GM19452 (cell line): ENCODE data around the gene CRK.
A peak's percentile ranks its signal among the peaks of the same experiment; 100 is the strongest.
"Not testable (repeated sequence)": the region's sequence is repeated elsewhere in the genome, so short reads cannot be mapped to it uniquely, and the experiment has no call there.

ENCODE experiments used
- ATAC-seq: cut with Tn5 transposase; IDR thresholded peaks from one replicate; pipeline ENCODE4 v1.9.1; 2021; ENCODE audit not compliant: unreplicated experiment

CRK gene

DNA sequence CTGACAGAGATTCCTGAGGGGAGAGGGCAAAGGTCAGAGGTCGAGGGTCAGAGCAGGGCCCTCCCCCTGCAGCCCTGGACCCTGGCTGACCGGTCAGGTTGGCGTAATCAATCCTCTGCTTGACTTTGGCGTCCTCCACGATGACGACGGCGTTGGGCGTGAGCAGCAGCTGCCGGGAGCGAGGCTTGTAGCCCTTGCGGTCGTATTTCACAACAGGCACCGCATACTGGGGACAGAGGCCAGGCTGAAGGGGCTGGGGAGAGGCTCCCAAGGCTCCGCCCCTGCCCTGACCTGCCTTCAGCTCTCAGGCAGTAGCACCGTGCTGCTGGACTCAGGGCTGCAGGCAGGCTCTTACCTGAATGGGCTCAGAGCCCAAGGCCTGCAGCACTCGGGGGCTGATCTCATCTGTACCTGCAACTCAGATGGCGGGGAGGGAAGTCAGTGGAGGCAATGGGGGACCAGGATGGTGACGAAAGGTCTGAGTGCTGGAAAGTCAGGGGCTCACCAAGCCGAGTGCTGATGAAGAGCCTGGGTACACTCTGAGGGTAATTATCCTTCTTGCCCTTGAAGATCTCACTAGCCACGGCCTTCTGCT lies 12.0 kb upstream of the CRK start:
- no peak for ATAC-seq

- ATAC-seq, result no peak
Measured at GRCh38 chr17:1467258-1467657, 11.2 kb upstream of the CRK start.

- no peak for ATAC-seq
Measured at GRCh38 chr17:1464186-1464585, 8.2 kb upstream of the CRK start.

DNA sequence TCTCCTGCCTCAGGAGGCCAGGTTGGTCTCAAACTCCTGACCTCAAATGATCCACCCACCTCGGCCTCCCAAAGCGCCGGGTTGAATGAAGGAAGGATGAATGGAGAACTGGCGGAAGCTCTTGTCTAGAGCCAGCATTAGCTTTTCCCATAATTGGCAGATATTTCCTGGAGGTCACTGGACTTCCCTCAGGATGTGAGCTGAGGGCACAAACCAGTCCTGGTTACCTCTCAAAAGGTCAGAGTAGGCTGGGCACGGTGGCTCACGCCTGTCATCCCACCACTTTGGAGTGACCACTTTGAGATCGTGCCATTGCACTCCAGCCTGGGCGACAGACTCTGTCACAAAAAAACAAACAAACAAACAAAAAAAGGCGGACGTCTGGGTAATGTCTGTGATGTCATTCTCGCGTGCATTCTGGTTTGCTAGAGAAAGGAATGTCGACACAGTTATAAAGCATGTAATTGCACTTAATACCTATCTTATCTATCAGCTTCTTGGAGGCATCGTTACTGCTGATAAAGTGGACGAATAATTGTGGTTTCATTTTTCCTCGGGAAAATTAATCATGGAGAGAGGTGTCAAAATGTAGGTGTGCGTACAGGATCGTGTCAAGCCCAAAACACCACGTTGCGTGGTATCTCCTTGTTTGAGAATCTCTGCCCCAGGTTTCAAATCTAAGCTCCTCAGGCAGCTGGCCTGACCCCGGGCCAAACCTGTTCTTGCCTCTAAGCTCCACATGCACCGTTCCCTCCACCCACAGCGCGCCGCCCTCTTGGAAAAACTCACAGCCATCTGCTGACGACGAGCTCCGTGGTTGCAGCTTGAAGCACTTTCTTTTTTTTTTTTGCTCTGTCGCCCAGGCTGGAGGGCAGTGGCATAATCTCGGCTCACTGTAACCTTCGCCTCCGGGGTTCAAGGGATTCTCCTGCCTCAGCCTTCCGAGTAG lies 6.4 kb upstream of the CRK start:
- no peak for ATAC-seq

DNA sequence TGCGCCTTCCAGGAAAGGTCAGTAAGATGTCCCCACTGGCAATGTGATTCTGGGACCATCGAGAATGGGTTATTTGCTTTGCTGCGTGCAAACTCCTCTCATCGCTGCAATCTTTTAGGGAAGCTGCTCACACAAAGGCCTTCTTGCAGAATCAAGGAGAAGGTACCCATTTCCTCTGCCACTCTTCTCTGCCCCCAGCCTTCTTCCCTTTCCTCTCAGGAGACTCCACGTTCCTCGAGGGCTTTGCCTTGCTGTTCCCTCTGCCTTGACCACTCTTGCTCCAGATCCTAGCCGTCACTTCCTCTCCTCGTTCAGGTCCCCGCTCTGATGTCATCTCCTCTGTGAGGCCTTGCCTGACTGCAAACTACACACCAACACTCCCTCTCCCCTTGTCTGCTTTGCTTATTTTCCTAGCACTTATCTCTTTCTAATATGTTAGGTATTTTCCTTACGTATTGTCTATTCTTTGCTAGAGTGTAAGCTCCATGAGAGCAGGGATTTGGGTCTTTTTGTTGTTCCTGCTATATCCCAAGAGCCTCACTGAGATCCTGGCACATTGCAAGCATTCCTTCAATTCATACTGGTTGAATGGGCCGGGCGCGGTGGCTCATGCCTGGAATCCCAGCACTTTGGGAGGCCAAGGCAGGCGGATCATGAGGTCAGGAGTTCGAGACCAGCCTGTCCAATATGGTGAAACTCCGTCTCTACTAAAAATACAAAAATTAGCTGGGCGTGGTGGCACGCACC lies 5.3 kb upstream of the CRK start:
- ATAC-seq, result no peak

DNA sequence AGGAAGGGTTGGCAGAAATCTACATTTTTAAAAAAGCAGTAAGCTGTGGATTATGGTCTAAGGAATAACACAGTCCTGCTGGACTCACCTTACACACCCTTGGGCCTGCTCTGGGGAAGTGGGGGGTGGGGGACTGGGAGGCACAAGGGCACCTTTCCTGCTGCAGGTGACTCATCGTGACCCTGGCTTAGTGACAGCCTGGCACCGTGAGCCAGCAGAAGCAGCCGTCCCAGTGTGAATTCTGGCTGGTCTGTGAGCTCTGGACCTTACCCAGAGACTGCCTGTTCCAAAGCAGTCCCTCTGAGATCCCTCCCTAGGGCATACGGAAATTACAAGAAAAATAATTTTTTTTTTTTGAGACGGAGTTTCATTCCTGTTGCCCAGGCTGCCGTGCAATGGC lies 4.2 kb upstream of the CRK start:
- ATAC-seq, result no peak

DNA sequence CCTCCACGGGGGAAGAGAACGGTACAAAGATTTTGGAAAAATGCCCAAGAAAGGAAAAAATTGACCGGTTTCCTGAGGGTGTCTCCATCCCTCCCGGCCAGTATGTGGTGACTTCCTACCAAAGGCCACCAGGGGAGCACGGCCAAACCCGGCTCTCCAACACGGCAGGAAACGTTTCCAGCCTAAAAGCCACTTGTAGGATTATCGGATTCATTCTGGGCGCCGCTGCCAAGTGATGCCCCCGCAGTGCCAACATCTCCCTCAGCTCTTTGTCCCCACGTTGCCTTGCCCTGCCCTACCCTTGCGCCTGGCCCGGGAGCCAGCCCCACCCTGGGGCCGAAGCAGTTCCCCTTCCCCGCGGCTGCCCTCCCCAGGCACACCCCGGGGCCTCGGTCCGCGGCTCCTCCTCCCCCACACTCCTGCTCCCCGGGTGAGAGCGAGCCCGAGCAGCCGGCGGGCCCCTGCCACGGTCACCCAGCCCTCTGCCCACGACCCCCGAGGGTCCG lies 688 bp downstream of the CRK start:
- ATAC-seq, result peak; percentile 23

GRCh38 chr17:1454541-1454940 lies 1.5 kb downstream of the CRK start:
- no peak for ATAC-seq

DNA sequence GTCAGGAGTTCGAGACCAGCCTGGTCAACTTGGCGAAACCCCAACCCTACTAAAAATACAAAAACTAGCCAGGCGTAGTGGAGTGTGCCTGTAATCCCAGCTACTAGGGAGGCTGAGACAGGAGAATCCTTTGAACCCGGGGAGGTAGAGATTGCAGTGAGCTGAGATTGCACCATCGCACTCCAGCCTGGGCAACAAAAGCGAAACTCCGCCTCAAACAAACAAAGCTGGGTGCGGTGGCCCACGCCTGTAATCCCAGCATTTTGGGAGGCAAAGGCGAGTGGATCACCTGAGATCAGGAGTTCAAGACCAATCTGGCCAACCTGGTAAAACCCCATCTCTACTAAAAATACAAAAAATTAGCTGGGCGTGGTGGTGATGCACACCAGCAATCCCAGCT lies 2.3 kb downstream of the CRK start:
- not testable (repeated sequence) for ATAC-seq

GRCh38 chr17:1452836-1453235 lies 3.2 kb downstream of the CRK start:
- no peak for ATAC-seq

- ATAC-seq, result not testable (repeated sequence)
Measured at GRCh38 chr17:1450261-1450660, 5.8 kb downstream of the CRK start.

DNA sequence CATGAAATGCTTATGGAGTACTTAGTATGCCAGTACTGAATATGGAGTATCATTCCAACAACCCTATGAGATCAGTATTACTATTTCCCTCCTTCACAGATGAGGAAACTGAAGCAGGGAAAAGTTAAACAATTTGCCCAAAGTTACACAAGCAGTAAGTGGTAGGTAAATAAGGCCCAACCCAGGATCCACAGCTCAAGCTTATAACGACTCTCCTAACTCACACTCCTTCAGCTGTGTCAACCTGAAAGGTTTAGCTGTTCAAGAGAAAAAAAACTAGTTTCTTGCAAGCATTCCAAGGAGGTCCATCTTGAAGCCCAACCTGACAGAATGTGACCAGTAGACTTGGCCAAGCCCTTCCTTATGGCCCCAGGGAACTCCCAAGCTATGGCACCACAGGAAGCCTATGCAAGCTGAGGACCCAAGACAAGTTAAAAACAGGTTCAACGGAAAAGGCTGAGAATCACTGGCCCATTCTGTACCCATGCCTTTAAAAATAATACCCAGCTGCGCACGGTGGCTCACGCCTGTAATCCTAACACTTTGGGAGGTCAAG lies 6.5 kb downstream of the CRK start:
- ATAC-seq, result no peak

- no peak for ATAC-seq
Measured at GRCh38 chr17:1447052-1447451, 9.0 kb downstream of the CRK start.

GRCh38 chr17:1446201-1446600 lies 9.8 kb downstream of the CRK start:
- ATAC-seq, result no peak

DNA sequence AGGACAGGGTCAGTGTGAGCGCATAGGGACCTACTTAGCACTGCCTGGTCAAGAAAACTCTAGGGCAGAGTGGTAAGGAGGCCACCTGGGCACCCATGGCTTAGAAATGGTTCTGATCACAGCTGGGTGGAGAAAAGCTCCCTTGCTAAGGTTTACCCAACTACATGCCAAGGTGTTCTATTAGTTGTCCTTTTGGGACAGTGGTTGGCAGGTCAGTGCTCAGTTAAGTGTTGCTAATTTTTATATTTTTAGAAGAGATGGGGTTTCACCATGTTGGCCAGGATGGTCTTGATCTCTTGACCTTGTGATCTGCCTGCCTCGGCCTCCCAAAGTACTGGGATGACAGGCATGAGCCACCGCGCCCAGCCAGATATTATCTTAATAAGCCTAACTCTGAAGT lies 10.3 kb downstream of the CRK start:
- ATAC-seq, result not testable (repeated sequence)

GRCh38 chr17:1442721-1443120 lies 13.3 kb downstream of the CRK start:
- ATAC-seq, result not testable (repeated sequence)

GRCh38 chr17:1442187-1442586 lies 13.8 kb downstream of the CRK start:
- no peak for ATAC-seq

DNA sequence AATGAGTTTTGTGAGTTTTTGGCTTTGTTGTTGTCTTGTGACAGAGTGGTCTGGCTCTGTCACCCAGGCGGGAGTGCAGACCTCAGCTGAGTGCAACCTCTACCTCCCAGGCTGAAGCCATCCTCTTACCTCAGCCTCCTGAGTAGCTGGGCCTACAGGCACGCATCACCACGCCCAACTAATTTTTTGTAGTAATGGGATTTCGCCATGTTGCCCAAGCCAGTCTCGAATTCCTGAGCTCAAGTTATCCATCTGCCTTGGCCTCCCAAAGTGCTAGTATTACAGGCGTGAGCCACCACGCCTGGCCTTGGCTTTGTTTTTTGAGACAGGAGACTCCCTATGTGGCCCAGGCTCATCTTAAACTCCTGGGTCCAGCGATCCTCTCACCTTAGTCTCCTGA lies 15.1 kb downstream of the CRK start:
- no peak for ATAC-seq

DNA sequence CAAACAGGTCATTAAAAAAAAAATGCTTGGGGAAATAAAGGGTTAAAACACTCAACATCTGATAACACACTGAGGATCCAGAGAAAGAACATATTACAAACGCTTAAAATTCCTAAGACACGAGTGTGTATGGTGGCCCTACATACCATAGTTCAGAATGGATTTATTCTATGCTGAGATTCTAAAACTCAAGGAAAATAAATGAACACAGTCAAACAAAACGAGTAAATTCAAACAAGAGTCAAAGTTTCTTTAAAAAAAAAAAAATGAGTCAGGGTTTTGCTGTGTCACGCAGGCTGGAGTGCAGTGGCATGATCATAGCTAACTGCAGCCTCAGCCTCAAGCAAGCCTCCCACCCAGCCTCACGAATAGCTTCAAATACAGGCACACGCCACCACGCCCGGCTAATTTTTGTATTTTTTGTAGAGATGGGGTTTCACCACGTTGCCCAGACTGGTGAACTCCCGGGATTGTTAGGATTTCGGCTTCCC lies 17.4 kb downstream of the CRK start:
- ATAC-seq, result no peak

DNA sequence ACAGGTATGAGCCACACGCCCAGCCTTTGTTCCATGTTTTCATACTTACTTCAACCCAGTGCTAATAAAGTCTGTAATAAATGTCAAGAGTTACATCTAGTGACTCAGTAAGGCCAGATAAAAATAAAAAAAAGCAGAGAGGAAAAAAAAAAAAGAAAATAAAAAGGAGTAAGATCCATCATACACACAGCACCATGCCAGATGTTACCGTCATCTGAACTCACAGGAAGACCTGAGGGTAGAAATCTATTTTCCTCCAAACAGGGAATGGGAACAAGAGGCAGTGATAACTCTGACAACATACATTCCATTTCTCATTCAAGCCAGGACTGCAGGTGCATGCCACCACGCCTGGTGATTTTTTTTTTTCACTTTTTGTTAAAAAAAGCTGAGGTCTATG lies 20.7 kb downstream of the CRK start:
- ATAC-seq, result no peak

- no peak for ATAC-seq
Measured at GRCh38 chr17:1434150-1434549, 21.9 kb downstream of the CRK start.
